ENCODE results near the gene KLHL26. TPM values are rescaled to one million over a fixed set of nuclear protein-coding genes. Genes with fewer than 3 reads are reported as not detected.
"Not testable (repeated sequence)": the region's sequence is repeated elsewhere in the genome, so short reads cannot be mapped to it uniquely, and the experiment has no call there.

KLHL26 gene
- total RNA-seq, 2 donors from 2014 or later = 7.3 to 14.7 TPM

- H3K4me1 ChIP-seq = peaks cover 9% of the 10 kb centered on the region
- H3K4me3 ChIP-seq = no peak overlapping the region
- H3K27ac ChIP-seq = no peak overlapping the region
- H3K9ac ChIP-seq (ENCODE audit: low read depth in 2 of 2, low read length in 2 of 2) = no peak overlapping the region
- intact Hi-C loops (cut with DNase I) = no loop called here
- peaks cover 44% of the 10 kb centered on the region for H3K27me3 ChIP-seq
- TF ChIP-seq CTCF (IDR thresholded peaks at IDR 0.05) = no peak
- H3K36me3 ChIP-seq = no peaks in the 10 kb centered on the region
- no peaks in the 10 kb centered on the region for H3K9me3 ChIP-seq
- DNase-seq = no peak
These were observed 37.3 kb upstream of the KLHL26 start for GRCh38 chr19:18599485-18599884.

- H3K4me1 ChIP-seq; DNase-seq; H3K27ac ChIP-seq; H3K9me3 ChIP-seq; H3K36me3 ChIP-seq; intact Hi-C loops (cut with DNase I); H3K9ac ChIP-seq (ENCODE audit: low read depth in 2 of 2, low read length in 2 of 2); H3K4me3 ChIP-seq: not testable (repeated sequence)
- peaks cover 49% of the 10 kb centered on the region for H3K27me3 ChIP-seq
These were observed 36.0 kb upstream of the KLHL26 start for GRCh38 chr19:18600692-18601397.

GRCh38 chr19:18601875-18602274 lies 35.0 kb upstream of the KLHL26 start:
- TF ChIP-seq CTCF (IDR thresholded peaks at IDR 0.05) = no peak
- intact Hi-C loops (cut with DNase I) = no loop called here
- no peaks in the 10 kb centered on the region for H3K4me1 ChIP-seq
- H3K4me3 ChIP-seq = no peak overlapping the region
- H3K9me3 ChIP-seq = no peaks in the 10 kb centered on the region
- H3K9ac ChIP-seq (ENCODE audit: low read depth in 2 of 2, low read length in 2 of 2) = no peak overlapping the region
- no peak overlapping the region for H3K27ac ChIP-seq
- H3K36me3 ChIP-seq = no peaks in the 10 kb centered on the region
- H3K27me3 ChIP-seq = peaks cover 55% of the 10 kb centered on the region
- no peak for DNase-seq

- Histone ChIP-seq H3K4me1 (no peaks in the 10 kb centered on the region), H3K9me3 (no peaks in the 10 kb centered on the region), H3K4me3 (no peak overlapping the region), H3K27me3 (peaks cover 63% of the 10 kb centered on the region), H3K9ac (ENCODE audit: low read depth in 2 of 2, low read length in 2 of 2) (no peak overlapping the region), H3K27ac (no peak overlapping the region), H3K36me3 (no peaks in the 10 kb centered on the region)
- TF ChIP-seq CTCF (IDR thresholded peaks at IDR 0.05) = no peak
- intact Hi-C loops (cut with DNase I) = no loop called here
- no peak for DNase-seq
These were observed 33.4 kb upstream of the KLHL26 start for GRCh38 chr19:18603255-18603957.

- H3K9ac ChIP-seq (ENCODE audit: low read depth in 2 of 2, low read length in 2 of 2) = no peak overlapping the region
- H3K27me3 ChIP-seq = peaks cover 68% of the 10 kb centered on the region
- no peaks in the 10 kb centered on the region for H3K9me3 ChIP-seq
- H3K27ac ChIP-seq = no peak overlapping the region
- intact Hi-C loops (cut with DNase I) = no loop called here
- H3K36me3 ChIP-seq = no peaks in the 10 kb centered on the region
- no peak for TF ChIP-seq CTCF (IDR thresholded peaks at IDR 0.05)
- no peak overlapping the region for H3K4me3 ChIP-seq
- no peak for DNase-seq
- no peaks in the 10 kb centered on the region for H3K4me1 ChIP-seq
These were observed 32.6 kb upstream of the KLHL26 start for GRCh38 chr19:18603958-18604819.

Measured in colonic mucosa (tissue), 4 donors.